HEK293T (cell line): ENCODE measurements around the gene DDI2.

Experiments
- LEF1 ChIP-seq: fragments of 450-650 bp; IDR thresholded peaks from 2 replicates; pipeline ENCODE4 v1.6.1; 2017; ENCODE audit warnings: mild to moderate bottlenecking, borderline replicate concordance
- SP1 ChIP-seq: fragments of 450-650 bp; IDR thresholded peaks from 2 replicates; pipeline ENCODE4 v1.6.1; 2017

DNA sequence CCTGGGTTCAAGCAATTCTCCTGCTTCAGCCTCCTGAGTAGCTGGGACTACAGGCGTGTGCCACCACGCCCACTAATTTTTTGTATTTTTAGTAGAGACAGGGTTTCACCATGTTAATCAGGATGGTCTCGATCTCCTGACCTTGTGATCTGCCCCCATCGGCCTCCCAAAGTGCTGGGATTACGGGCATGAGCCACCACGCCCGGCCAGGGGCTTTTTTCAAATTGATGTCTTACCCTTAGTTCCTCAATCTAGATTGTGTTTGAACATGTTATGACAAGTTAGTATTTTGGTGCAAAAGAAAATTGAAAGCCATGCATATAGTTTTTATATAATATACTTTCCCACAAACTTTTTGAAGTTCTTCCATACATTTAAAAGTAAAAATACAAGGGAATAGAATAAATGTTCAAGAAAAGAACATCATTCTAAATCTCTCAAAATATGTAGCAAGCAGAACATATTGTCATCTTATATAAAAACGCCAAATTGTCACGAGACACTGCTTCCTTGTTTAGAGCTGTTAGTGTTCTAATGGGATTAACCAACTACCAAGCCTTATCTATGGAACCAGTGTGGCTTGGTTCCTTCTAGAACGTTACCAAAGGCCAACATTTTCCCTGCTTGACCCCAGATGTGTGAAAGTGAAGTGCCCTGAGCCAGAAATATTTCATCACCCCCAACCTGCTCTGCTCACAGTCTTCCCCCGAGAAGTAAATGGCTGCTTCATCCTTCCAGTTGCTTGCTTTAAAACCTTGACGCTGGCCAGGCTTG lies 57.3 kb downstream of the DDI2 start:
- TF ChIP-seq LEF1 (no peak), SP1 (no peak)
